Transverse colon (tissue), 4 donors: ENCODE results near the gene KRT78.

ENCODE experiments used
- POLR2A ChIP-seq: fragments of 450-650 bp; IDR thresholded peaks from one replicate; pipeline ENCODE4 v1.6.1; 2016; ENCODE audit warnings: antibody characterized with exemption, mild to moderate bottlenecking, moderate library complexity
- POLR2AphosphoS5 ChIP-seq, 3 donors: sonication (generic); formaldehyde crosslinking; IDR thresholded peaks; one replicate each; pipeline ENCODE4 v1.6.1; 2016; ENCODE audit warnings: antibody characterized with exemption in 3 of 3
- TF ChIP-seq, protein P1 (sequence below), 5 experiments: fragments of 200-600 bp in 3 of 5; fragments of 450-650 bp in 2 of 5; sonication (generic) in 3 of 5; IDR thresholded peaks; 1 replicate in 2 of 5; 2 replicates in 3 of 5; pipeline ENCODE4 v1.5.1; 2016 to 2017; ENCODE audit warnings: antibody characterized with exemption in 5 of 5, inconsistent platforms in 3 of 5, mild to moderate bottlenecking in 2 of 5, moderate library complexity in 1 of 5

- no peak for TF ChIP-seq POLR2A
- TF ChIP-seq, protein P1, sequence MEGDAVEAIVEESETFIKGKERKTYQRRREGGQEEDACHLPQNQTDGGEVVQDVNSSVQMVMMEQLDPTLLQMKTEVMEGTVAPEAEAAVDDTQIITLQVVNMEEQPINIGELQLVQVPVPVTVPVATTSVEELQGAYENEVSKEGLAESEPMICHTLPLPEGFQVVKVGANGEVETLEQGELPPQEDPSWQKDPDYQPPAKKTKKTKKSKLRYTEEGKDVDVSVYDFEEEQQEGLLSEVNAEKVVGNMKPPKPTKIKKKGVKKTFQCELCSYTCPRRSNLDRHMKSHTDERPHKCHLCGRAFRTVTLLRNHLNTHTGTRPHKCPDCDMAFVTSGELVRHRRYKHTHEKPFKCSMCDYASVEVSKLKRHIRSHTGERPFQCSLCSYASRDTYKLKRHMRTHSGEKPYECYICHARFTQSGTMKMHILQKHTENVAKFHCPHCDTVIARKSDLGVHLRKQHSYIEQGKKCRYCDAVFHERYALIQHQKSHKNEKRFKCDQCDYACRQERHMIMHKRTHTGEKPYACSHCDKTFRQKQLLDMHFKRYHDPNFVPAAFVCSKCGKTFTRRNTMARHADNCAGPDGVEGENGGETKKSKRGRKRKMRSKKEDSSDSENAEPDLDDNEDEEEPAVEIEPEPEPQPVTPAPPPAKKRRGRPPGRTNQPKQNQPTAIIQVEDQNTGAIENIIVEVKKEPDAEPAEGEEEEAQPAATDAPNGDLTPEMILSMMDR (IDR thresholded peaks at IDR 0.05): no peak
- TF ChIP-seq POLR2AphosphoS5 (IDR thresholded peaks at IDR 0.05): no peak
These were observed 52.4 kb downstream of the KRT78 start for GRCh38 chr12:52796429-52796794.
